Natural killer cell (primary cell): Measurements from ENCODE around the gene P2RX2. TPM values are rescaled to one million over a fixed set of nuclear protein-coding genes. Genes with fewer than 3 reads are reported as not detected.

Experiments used
- ATAC-seq, 3 donors: fragments of 150-1000 bp in 2 of 3; fragments of 200-7000 bp in 1 of 3; cut with Tn5 transposase; 1 replicate in 1 of 3; 2 replicates in 2 of 3; pipeline ENCODE4 v1.10.0; 2021; ENCODE audit warnings: mild to moderate bottlenecking in 2 of 3, moderate library complexity in 2 of 3
- DNase-seq, 2 donors: peaks; one replicate each; pipeline versions ENCODE4 v3.0.0 to v3.0.0-alpha.2; 2013 to 2021; ENCODE audit warnings: mixed read lengths in 1 of 2
- H3K27ac ChIP-seq: one replicate; pipeline ENCODE4 v1.5.1; 2013; ENCODE audit warnings: mild to moderate bottlenecking, low read length
- H3K27me3 ChIP-seq: one replicate; pipeline ENCODE4 v1.6.1; 2013; ENCODE audit warnings: low read length; ENCODE audit not compliant: control insufficient read depth, insufficient read depth
- H3K36me3 ChIP-seq: one replicate; pipeline ENCODE4 v1.6.1; 2013; ENCODE audit warnings: low read length; ENCODE audit not compliant: control insufficient read depth, insufficient read depth
- H3K4me1 ChIP-seq: one replicate; pipeline ENCODE4 v1.6.1; 2013; ENCODE audit warnings: low read length; ENCODE audit not compliant: control insufficient read depth, insufficient read depth
- H3K4me3 ChIP-seq: one replicate; pipeline ENCODE4 v1.5.1; 2013; ENCODE audit warnings: low read length
- H3K9me3 ChIP-seq: one replicate; pipeline ENCODE4 v1.6.1; 2013; ENCODE audit warnings: low read length; ENCODE audit not compliant: control insufficient read depth, insufficient read depth
- H3K27ac Mint-ChIP-seq, 2 donors: one replicate each; pipeline ENCODE4 v1.8.0; 2022; ENCODE audit warnings: mild to moderate bottlenecking in 2 of 2, mixed read lengths in 2 of 2, moderate library complexity in 1 of 2
- H3K27me3 Mint-ChIP-seq, 2 donors: one replicate each; pipeline ENCODE4 v1.8.0; 2022; ENCODE audit warnings: low read depth in 2 of 2, mixed read lengths in 2 of 2
- H3K36me3 Mint-ChIP-seq: one replicate; pipeline ENCODE4 v1.8.0; 2022; ENCODE audit warnings: mixed read lengths
- H3K4me1 Mint-ChIP-seq, 2 donors: one replicate each; pipeline ENCODE4 v1.8.0; 2022; ENCODE audit warnings: mixed read lengths in 2 of 2
- H3K4me3 Mint-ChIP-seq: one replicate; pipeline ENCODE4 v1.8.0; 2022; ENCODE audit warnings: mild to moderate bottlenecking, moderate library complexity, mixed read lengths
- H3K9me3 Mint-ChIP-seq, 2 donors: one replicate each; pipeline ENCODE4 v1.8.0; 2022; ENCODE audit warnings: mixed read lengths in 2 of 2
- WGBS: methylation state at CpG from one replicate; pipeline ENCODE4 v1.1.7; 2013; ENCODE audit warnings: missing lambda C conversion rate; ENCODE audit not compliant: insufficient coverage; 5-methylcytosine and 5-hydroxymethylcytosine counted together
- intact Hi-C: fragments of 100-400 bp; cut with micrococcal nuclease; formaldehyde crosslinking; loops from one replicate; pipeline ENCODE4 v1.14.2; 2022
- total RNA-seq, 4 donors: library from RNA; stranded (reverse); fragments of 120-200 nt in 1 of 4; gene quantifications; one replicate each; pipeline versions ENCODE4 v1.2.3 to v1.2.4, GENCODE V29; 2013 to 2022
- TF ChIP-seq, protein P1 (sequence below): fragments of 200-600 bp; IDR thresholded peaks from one replicate; pipeline ENCODE4 v1.8.0; 2022; ENCODE audit warnings: antibody characterized with exemption

P2RX2 gene
- total RNA-seq, 3 donors from 2014 or later (not counting 1 experiment from before 2014, with no cell fraction given) = not detected

DNA sequence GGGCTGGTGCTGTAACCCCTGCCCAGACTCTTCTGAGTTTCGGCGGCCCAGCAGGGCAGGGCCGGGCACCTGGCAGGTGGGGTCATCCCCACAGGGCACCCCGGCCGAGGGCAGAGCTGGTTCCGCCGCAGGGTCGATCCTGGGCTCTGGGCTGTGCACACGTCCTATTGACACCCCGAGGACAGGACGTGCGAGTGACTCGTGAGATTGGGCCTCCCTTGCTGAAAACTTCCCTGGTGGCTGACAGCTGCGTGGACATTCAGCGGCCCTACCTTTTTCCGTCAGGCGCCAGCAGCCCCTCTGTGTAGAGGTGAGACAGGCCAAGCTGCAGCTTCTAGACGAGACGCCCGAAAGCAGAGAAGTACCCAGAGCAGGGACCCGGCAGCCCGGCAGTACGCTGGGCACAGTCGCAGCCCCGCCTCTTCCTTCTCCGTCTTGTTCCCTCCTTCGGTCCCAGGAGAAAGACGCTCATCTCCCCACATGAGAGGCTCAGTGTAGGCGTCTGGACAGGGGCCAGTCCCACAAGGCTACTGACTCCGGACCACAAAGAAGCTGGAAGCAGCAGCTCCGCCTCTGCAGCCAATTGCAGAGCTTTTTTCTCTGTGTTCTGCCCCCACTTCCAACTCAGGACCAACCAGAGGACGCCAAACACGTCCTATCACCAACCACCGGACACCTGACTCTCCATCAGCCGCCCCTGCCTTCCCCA lies 8.4 kb upstream of the P2RX2 start, which contains the start of gene LRCOL1:
LRCOL1 (minus strand) TSS at position 532 of the 709 bp plus-strand sequence. CDS start 4,331 bp downstream, outside the sequence.
- peaks cover 22 to 30% of the 10 kb centered on the region in 2 donors for H3K27me3 Mint-ChIP-seq
- H3K36me3 ChIP-seq = no peaks in the 10 kb centered on the region
- no peak for DNase-seq
- no peak within 1 kb of the TSS for H3K27ac Mint-ChIP-seq
- TF ChIP-seq, protein P1, sequence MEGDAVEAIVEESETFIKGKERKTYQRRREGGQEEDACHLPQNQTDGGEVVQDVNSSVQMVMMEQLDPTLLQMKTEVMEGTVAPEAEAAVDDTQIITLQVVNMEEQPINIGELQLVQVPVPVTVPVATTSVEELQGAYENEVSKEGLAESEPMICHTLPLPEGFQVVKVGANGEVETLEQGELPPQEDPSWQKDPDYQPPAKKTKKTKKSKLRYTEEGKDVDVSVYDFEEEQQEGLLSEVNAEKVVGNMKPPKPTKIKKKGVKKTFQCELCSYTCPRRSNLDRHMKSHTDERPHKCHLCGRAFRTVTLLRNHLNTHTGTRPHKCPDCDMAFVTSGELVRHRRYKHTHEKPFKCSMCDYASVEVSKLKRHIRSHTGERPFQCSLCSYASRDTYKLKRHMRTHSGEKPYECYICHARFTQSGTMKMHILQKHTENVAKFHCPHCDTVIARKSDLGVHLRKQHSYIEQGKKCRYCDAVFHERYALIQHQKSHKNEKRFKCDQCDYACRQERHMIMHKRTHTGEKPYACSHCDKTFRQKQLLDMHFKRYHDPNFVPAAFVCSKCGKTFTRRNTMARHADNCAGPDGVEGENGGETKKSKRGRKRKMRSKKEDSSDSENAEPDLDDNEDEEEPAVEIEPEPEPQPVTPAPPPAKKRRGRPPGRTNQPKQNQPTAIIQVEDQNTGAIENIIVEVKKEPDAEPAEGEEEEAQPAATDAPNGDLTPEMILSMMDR = no peak
- H3K4me1 ChIP-seq = peaks cover 12% of the 10 kb centered on the region
- H3K9me3 Mint-ChIP-seq = no peaks in the 10 kb centered on the region
- intact Hi-C loops = no loop called here
- 19% methylated on average over 35 of the region's 35 CpGs for WGBS
- peak within 1 kb of the TSS; percentile 35 for H3K4me3 Mint-ChIP-seq
- no peak within 1 kb of the TSS for H3K4me3 ChIP-seq
- H3K36me3 Mint-ChIP-seq = no peaks in the 10 kb centered on the region
- H3K9me3 ChIP-seq = no peaks in the 10 kb centered on the region
- peaks cover 9 to 10% of the 10 kb centered on the region in 2 donors for H3K4me1 Mint-ChIP-seq
- ATAC-seq = peak in 2 of 3 donors; percentile 35 to 43
- H3K27me3 ChIP-seq = peaks cover 14% of the 10 kb centered on the region
- H3K27ac ChIP-seq = no peak within 1 kb of the TSS

DNA sequence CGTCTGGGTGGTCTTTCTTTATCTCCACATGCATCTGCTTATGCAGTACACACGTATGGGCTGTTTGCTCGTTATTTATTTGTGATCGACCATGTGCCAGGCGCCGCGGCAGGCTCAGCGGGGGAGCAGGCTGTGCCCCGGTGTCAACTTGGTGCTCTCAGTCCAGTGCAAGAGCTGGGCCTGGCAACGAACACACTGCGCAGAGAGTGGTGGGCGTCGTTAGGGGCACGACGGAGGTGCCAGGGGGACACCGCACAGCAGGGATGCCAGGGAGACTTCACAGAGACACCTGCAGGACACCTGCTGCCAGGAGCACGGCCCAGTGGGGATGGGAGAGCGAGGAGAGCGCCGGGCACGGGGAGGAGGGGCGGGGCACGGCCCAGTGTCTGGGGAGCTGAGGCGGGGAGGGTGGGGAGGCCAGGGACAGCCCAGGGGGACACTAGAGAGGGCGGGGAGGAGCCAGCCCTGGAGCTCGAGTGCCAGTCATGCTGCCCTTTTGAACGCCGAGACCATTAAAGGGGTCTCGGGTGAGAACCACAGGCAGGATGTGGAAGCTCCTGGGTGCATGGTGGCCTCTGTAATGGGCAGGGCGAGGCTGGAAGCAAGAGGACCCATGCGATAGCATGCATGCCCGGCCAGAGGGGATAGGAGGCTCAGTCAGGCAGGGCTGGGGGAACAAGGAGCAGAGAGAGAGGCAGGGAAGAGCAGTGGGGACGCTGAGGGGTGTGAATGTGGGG lies 7.5 kb upstream of the P2RX2 start:
- no peaks in the 10 kb centered on the region for H3K36me3 ChIP-seq
- peaks cover 9 to 10% of the 10 kb centered on the region in 2 donors for H3K4me1 Mint-ChIP-seq
- intact Hi-C loops = no loop called here
- H3K36me3 Mint-ChIP-seq = no peaks in the 10 kb centered on the region
- WGBS = 70% methylated on average over 33 of the region's 33 CpGs
- peaks cover 27 to 37% of the 10 kb centered on the region in 2 donors for H3K27me3 Mint-ChIP-seq
- H3K27ac Mint-ChIP-seq = no peak overlapping the region
- H3K9me3 Mint-ChIP-seq = no peaks in the 10 kb centered on the region
- no peak for ATAC-seq
- no peak overlapping the region for H3K4me3 ChIP-seq
- TF ChIP-seq, protein P1 = no peak
- peaks cover 12% of the 10 kb centered on the region for H3K4me1 ChIP-seq
- peaks cover 17% of the 10 kb centered on the region for H3K27me3 ChIP-seq
- H3K4me3 Mint-ChIP-seq = no peak overlapping the region
- no peak overlapping the region for H3K27ac ChIP-seq
- H3K9me3 ChIP-seq = no peaks in the 10 kb centered on the region
- no peak for DNase-seq

DNA sequence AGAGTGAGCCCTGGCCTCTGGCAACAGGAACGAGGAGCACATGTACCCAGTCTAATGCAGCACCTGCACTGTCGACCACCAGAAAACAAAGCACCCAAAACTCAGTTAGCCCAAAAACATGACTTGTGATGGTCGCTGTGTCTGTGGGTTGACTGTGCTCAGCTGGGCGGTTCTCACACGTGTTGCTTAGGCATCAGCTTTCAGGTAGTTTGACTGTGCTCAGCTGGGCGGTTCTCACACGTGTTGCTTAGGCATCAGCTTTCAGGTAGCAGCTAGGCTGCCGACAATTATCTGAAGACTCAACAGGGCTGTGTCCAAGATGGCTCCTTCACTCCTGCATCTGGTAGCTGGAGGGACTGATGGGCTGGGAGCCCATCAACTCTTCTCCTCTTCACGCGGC lies 7.0 kb upstream of the P2RX2 start:
- Mint-ChIP-seq H3K36me3 (no peaks in the 10 kb centered on the region), H3K4me3 (no peak overlapping the region), H3K4me1 (peaks cover 9 to 10% of the 10 kb centered on the region in 2 donors), H3K27me3 (peaks cover 23 to 33% of the 10 kb centered on the region in 2 donors), H3K9me3 (no peaks in the 10 kb centered on the region), H3K27ac (no peak overlapping the region)
- Histone ChIP-seq H3K9me3 (peaks cover 5% of the 10 kb centered on the region), H3K36me3 (no peaks in the 10 kb centered on the region), H3K27me3 (peaks cover 17% of the 10 kb centered on the region), H3K4me3 (no peak overlapping the region), H3K4me1 (peaks cover 12% of the 10 kb centered on the region), H3K27ac (no peak overlapping the region)
- TF ChIP-seq, protein P1 = no peak
- no peak for ATAC-seq
- intact Hi-C loops = no loop called here
- WGBS = 92% methylated on average over 10 of the region's 10 CpGs
- DNase-seq = no peak
